ENCODE results near the gene CPNE7.

CPNE7 gene

DNA sequence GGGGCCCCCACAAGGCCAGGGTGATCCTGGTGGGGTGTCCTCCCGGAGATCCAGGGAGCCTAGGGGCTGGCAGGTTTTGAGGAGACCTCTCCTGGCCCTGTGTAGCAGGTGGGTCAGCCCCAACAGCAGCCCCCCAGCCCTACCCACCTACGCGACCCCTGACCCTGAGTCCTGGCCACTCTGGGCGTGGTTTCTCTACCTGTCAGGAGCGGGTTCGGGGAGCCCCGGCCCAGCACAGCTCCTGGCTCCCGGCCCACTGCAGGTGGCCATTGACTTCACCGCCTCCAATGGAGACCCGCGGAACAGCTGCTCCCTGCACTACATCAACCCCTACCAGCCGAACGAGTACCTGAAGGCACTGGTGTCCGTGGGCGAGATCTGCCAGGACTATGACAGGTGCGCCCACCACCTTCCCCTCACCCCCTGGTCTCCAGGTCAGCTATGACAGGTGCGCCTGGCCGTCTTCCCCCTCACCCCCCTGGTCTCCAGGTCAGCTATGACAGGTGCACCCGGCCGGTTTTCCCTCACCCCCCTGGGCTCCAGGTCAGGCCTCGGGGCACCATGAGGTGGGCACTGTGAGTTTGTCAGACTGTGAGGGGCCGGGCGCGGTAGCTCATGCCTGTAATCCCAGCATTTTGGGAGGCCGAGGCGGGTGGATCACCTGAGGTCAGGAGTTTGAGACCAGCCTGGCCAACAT is 13.0 kb downstream of the CPNE7 start:
- peaks cover 4% of the 10 kb centered on the region; the same call in 1 of the 2 replicates for H3K36me3 ChIP-seq (ENCODE audit: low read depth)
- peaks cover 5% of the 10 kb centered on the region for H3K4me1 ChIP-seq (ENCODE audit: insufficient read depth, poor library complexity, severe bottlenecking)
- H3K9me3 ChIP-seq (ENCODE audit: severe bottlenecking), result no peaks in the 10 kb centered on the region
- DNase-seq (ENCODE audit: low spot score) (peak; percentile 70), ATAC-seq (ENCODE audit: low read depth) (no peak)
- no peaks in the 10 kb centered on the region for H3K27me3 ChIP-seq (ENCODE audit: insufficient read depth, poor library complexity, severe bottlenecking)
- H3K4me3 ChIP-seq (ENCODE audit: severe bottlenecking), result no peak overlapping the region
- TF ChIP-seq, protein P1, sequence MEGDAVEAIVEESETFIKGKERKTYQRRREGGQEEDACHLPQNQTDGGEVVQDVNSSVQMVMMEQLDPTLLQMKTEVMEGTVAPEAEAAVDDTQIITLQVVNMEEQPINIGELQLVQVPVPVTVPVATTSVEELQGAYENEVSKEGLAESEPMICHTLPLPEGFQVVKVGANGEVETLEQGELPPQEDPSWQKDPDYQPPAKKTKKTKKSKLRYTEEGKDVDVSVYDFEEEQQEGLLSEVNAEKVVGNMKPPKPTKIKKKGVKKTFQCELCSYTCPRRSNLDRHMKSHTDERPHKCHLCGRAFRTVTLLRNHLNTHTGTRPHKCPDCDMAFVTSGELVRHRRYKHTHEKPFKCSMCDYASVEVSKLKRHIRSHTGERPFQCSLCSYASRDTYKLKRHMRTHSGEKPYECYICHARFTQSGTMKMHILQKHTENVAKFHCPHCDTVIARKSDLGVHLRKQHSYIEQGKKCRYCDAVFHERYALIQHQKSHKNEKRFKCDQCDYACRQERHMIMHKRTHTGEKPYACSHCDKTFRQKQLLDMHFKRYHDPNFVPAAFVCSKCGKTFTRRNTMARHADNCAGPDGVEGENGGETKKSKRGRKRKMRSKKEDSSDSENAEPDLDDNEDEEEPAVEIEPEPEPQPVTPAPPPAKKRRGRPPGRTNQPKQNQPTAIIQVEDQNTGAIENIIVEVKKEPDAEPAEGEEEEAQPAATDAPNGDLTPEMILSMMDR (IDR thresholded peaks at IDR 0.05; ENCODE audit: poor library complexity, severe bottlenecking), result no peak
- no peak overlapping the region for H3K27ac ChIP-seq (ENCODE audit: poor library complexity, severe bottlenecking)

DNA sequence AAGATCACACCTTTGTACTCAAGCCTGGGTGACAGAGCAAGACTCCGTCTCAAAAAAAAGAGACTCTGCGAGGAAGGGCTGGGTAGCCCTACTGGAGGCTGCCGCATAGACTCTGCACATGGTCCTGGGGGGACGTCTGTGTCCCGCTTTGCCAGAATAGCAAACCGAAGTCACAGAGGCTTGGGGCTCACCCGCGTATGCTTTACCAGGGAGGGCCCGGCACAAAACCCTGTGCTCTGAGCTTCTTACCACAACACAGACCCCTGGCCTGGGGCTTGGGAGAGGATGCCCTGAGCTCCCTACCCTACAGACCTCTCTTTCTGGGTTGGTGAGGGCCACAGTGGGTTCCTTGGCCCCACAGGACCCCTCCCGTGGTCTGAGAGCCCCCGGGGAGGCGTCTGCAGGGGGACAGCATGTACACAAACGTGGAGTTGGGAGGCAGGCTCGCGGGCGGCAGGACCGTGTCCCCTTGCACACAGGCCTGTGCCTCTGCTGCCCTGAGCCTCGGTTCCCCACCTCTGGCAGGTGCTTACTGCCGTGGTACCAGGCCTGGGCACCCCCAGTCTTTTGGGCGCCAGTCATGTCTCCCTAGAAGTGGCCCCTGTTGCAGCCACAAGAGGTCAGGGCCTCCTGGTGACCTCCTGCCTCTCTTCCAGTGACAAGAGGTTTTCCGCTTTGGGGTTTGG is 13.8 kb downstream of the CPNE7 start:
- TF ChIP-seq, protein P1 (IDR thresholded peaks at IDR 0.05; ENCODE audit: poor library complexity, severe bottlenecking), result no peak
- Histone ChIP-seq H3K27ac (ENCODE audit: poor library complexity, severe bottlenecking) (no peak overlapping the region), H3K36me3 (ENCODE audit: low read depth) (peaks cover 4% of the 10 kb centered on the region; the same call in 1 of the 2 replicates), H3K4me3 (ENCODE audit: severe bottlenecking) (no peak overlapping the region), H3K9me3 (ENCODE audit: severe bottlenecking) (no peaks in the 10 kb centered on the region), H3K4me1 (ENCODE audit: insufficient read depth, poor library complexity, severe bottlenecking) (peaks cover 5% of the 10 kb centered on the region), H3K27me3 (ENCODE audit: insufficient read depth, poor library complexity, severe bottlenecking) (no peaks in the 10 kb centered on the region)
- DNase-seq (ENCODE audit: low spot score), result peak; percentile 61
- no peak for ATAC-seq (ENCODE audit: low read depth)

DNA sequence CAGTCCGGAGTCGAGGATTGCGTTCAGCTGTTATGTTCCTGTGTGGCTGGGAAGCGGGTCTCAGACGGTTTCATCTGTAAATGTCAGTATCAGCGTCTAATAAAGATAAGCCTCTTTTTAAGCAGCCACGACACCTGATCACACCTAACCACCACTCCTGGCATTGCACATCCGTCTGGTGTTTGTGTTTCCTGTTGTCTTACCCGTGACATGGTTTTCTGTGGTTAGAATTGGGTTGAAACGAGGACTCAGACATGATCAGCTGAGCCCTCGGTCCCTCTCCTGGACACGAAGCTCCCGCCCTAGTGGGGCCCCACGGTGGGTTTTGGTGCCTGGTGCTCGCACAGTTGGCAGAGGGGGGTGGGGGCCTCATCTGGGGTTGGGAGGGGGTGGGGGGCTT is 18.3 kb downstream of the CPNE7 start:
- no peak overlapping the region for H3K4me3 ChIP-seq (ENCODE audit: severe bottlenecking)
- peak; percentile 47 for DNase-seq (ENCODE audit: low spot score)
- TF ChIP-seq, protein P1 (IDR thresholded peaks at IDR 0.05; ENCODE audit: poor library complexity, severe bottlenecking), result no peak
- no peaks in the 10 kb centered on the region; the same call in 1 of the 2 replicates for H3K36me3 ChIP-seq (ENCODE audit: low read depth)
- no peaks in the 10 kb centered on the region for H3K27me3 ChIP-seq (ENCODE audit: insufficient read depth, poor library complexity, severe bottlenecking)
- no peak for ATAC-seq (ENCODE audit: low read depth)
- no peak overlapping the region for H3K27ac ChIP-seq (ENCODE audit: poor library complexity, severe bottlenecking)
- no peaks in the 10 kb centered on the region for H3K4me1 ChIP-seq (ENCODE audit: insufficient read depth, poor library complexity, severe bottlenecking)
- no peaks in the 10 kb centered on the region for H3K9me3 ChIP-seq (ENCODE audit: severe bottlenecking)

DNA sequence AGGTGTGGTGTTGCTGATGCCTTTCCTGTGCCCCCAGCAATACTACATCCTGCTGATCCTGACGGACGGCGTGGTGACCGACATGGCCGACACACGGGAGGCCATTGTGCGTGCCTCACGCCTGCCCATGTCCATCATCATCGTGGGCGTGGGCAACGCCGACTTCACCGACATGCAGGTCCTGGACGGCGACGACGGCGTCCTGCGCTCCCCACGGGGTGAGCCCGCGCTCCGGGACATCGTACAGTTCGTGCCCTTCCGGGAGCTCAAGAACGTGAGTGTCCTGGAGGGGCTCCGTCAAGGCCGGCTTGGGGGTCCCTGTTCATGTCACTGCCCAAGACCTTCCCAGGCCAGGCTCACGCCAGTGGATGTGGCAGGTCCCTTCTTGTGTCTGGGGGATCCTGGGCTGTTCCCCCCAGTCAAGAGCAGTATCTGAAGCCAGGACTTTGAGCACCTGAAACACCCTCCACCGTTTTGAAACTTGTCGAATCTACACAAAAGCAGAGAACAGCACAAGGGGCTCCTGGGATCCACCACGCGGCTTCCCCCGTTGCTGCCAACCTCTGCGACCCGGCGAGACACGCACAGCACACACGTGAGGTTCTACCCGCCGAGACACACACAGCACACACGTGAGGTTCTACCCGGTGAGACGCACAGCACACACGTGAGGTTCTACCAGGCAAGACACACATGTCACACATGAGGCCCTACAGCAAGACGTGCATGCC is 19.9 kb downstream of the CPNE7 start:
- DNase-seq (ENCODE audit: low spot score) (peak; percentile 62), ATAC-seq (ENCODE audit: low read depth) (no peak)
- Histone ChIP-seq H3K27me3 (ENCODE audit: insufficient read depth, poor library complexity, severe bottlenecking) (no peaks in the 10 kb centered on the region), H3K4me1 (ENCODE audit: insufficient read depth, poor library complexity, severe bottlenecking) (peaks cover 3% of the 10 kb centered on the region), H3K27ac (ENCODE audit: poor library complexity, severe bottlenecking) (no peak overlapping the region), H3K9me3 (ENCODE audit: severe bottlenecking) (no peaks in the 10 kb centered on the region), H3K36me3 (ENCODE audit: low read depth) (no peaks in the 10 kb centered on the region; the same call in 1 of the 2 replicates), H3K4me3 (ENCODE audit: severe bottlenecking) (no peak overlapping the region)
- TF ChIP-seq, protein P1 (IDR thresholded peaks at IDR 0.05; ENCODE audit: poor library complexity, severe bottlenecking), result no peak
